CD8-positive, alpha-beta memory T cell (primary cell): ENCODE results near the gene GPC6. TPM values are rescaled to one million over a fixed set of nuclear protein-coding genes. Genes with fewer than 3 reads are reported as not detected.

Source experiments
- CTCF ChIA-PET: fragments of 350-600 bp; sonication (Branson Sonifier 250); formaldehyde crosslinking; loops from one replicate; lab custom pipeline; 2021; ENCODE audit warnings: antibody characterized with exemption; lab: Charles Lee
- POLR2A ChIA-PET: fragments of 350-600 bp; sonication (Branson Sonifier 250); formaldehyde crosslinking; loops from one replicate; lab custom pipeline; 2021; ENCODE audit warnings: antibody characterized with exemption; lab: Charles Lee
- DNase-seq, 5 donors: peaks; one replicate each; pipeline versions ENCODE4 v3.0.0 to v3.0.0-alpha.2; 2020 to 2022; ENCODE audit warnings: mixed read lengths in 1 of 5
- H3K27ac ChIP-seq: one replicate; pipeline ENCODE4 v1.7.0; 2013; ENCODE audit warnings: low read depth, mild to moderate bottlenecking, low read length, moderate library complexity
- H3K27me3 ChIP-seq: 2 replicates; pipeline ENCODE4 v1.7.0; 2013; ENCODE audit warnings: low read length, mild to moderate bottlenecking; ENCODE audit not compliant: insufficient read depth, poor library complexity, severe bottlenecking
- H3K36me3 ChIP-seq: 2 replicates; pipeline ENCODE4 v1.7.0; 2013; ENCODE audit warnings: mild to moderate bottlenecking, low read length, moderate library complexity; ENCODE audit not compliant: insufficient read depth
- H3K4me1 ChIP-seq: 2 replicates; pipeline ENCODE4 v1.7.0; 2013; ENCODE audit warnings: mild to moderate bottlenecking, low read length, moderate library complexity; ENCODE audit not compliant: insufficient read depth
- H3K4me3 ChIP-seq: 2 replicates; pipeline ENCODE4 v1.7.0; 2013; ENCODE audit warnings: mild to moderate bottlenecking, low read length
- H3K9me3 ChIP-seq: 2 replicates; pipeline ENCODE4 v1.7.0; 2013; ENCODE audit warnings: mild to moderate bottlenecking, low read length
- H3K27ac Mint-ChIP-seq, 8 donors: one replicate each; pipeline ENCODE4 v1.8.0; 2020 to 2021; ENCODE audit warnings: mixed read lengths in 8 of 8, mild to moderate bottlenecking in 6 of 8, inconsistent platforms in 3 of 8, moderate library complexity in 3 of 8
- H3K27me3 Mint-ChIP-seq, 2 donors: one replicate each; pipeline ENCODE4 v1.8.0; 2020 to 2021; ENCODE audit warnings: mixed read lengths in 2 of 2, mild to moderate bottlenecking in 1 of 2, moderate library complexity in 1 of 2
- H3K36me3 Mint-ChIP-seq, 3 donors: one replicate each; pipeline ENCODE4 v1.8.0; 2020 to 2021; ENCODE audit warnings: mixed read lengths in 3 of 3, inconsistent platforms in 1 of 3, mild to moderate bottlenecking in 1 of 3
- H3K4me1 Mint-ChIP-seq, 3 donors: one replicate each; pipeline ENCODE4 v1.8.0; 2020 to 2021; ENCODE audit warnings: mixed read lengths in 3 of 3, inconsistent platforms in 1 of 3, mild to moderate bottlenecking in 1 of 3
- H3K4me3 Mint-ChIP-seq, 7 donors: one replicate each; pipeline ENCODE4 v1.8.0; 2020 to 2021; ENCODE audit warnings: mixed read lengths in 7 of 7, mild to moderate bottlenecking in 6 of 7, moderate library complexity in 4 of 7, inconsistent platforms in 2 of 7
- H3K9me3 Mint-ChIP-seq, 5 donors: one replicate each; pipeline ENCODE4 v1.8.0; 2020 to 2022; ENCODE audit warnings: mixed read lengths in 5 of 5, mild to moderate bottlenecking in 3 of 5, moderate library complexity in 2 of 5, inconsistent platforms in 1 of 5
- polyA plus RNA-seq: library from polyadenylated mRNA; unstranded; fragments of 300-500 nt; fragmentation: Illumina TruSeq; gene quantifications from one replicate; pipeline ENCODE4 v1.2.3, GENCODE V29; 2021
- total RNA-seq, 2 experiments: library from RNA; stranded (reverse); gene quantifications; one replicate each; pipeline ENCODE4 v1.2.3, GENCODE V29; 2021

GPC6 gene
- total and polyA plus RNA-seq, 3 experiments from 2014 or later, result not detected

DNA sequence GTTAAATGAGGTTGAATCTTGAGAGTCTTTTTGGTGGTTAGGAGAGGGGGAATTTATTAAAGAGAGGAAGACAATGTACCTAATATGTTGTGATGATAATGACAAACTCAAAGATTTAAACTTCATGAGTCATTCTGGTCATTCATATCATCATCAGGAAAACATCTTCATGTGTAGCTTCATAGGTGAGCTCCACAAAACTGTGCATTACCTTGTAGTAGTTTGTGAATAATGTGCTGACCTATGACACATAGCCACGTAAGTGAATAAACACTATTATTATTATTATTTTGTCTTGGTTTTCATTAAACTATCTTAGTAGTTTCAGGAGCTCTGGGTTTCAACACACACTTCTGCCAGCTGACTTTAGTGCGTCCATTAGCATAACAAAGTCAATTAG is 997 bp upstream of the GPC6 start:
- H3K36me3 ChIP-seq, result no peaks in the 10 kb centered on the region
- H3K4me3 ChIP-seq, result no peak overlapping the region
- Mint-ChIP-seq H3K9me3 (peaks cover 1 to 10% (median 9%) of the 10 kb centered on the region in 5 donors), H3K4me3 (no peak overlapping the region), H3K27ac (no peak overlapping the region), H3K4me1 (no peaks in the 10 kb centered on the region), H3K27me3 (peaks cover 21 to 35% of the 10 kb centered on the region in 2 donors), H3K36me3 (no peaks in the 10 kb centered on the region)
- H3K27me3 ChIP-seq, result no peaks in the 10 kb centered on the region
- no peaks in the 10 kb centered on the region for H3K9me3 ChIP-seq
- ChIA-PET CTCF (no interaction called here), POLR2A (no interaction called here)
- H3K27ac ChIP-seq, result no peak overlapping the region
- no peak for DNase-seq
- no peaks in the 10 kb centered on the region for H3K4me1 ChIP-seq

DNA sequence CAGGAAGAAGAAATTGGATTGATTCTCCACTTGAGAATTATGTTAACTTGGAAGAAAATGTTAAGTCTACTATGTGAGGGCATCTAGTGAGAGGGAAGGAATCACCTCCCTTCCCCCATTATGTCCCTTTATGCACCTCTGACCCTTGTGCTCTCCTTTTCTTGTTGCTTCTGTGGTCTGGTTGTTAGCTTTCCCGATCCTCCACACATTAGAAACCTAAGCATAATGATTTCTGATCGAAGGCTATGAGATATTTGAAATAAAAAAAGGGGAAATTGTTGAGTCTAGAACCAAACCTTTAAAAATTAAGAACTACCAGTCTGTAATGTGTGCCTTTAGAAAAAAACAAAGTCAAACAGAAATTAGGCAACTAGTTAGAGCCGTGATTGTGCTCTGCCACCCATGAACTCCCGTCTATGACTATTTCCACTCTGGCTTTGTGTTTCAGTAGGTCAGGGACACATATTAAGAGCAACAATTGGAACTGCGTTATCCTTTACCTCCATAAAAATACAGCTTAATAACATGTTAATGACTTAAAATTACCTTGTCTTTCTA is 463 bp upstream of the GPC6 start:
- Mint-ChIP-seq H3K4me3 (no peak overlapping the region), H3K27ac (no peak overlapping the region), H3K4me1 (no peaks in the 10 kb centered on the region), H3K36me3 (no peaks in the 10 kb centered on the region), H3K27me3 (peaks cover 24 to 37% of the 10 kb centered on the region in 2 donors), H3K9me3 (peaks cover 1 to 10% (median 9%) of the 10 kb centered on the region in 5 donors)
- H3K27ac ChIP-seq, result no peak overlapping the region
- no peak overlapping the region for H3K4me3 ChIP-seq
- no peaks in the 10 kb centered on the region for H3K36me3 ChIP-seq
- DNase-seq, result no peak
- ChIA-PET POLR2A (no interaction called here), CTCF (no interaction called here)
- no peaks in the 10 kb centered on the region for H3K4me1 ChIP-seq
- H3K27me3 ChIP-seq, result no peaks in the 10 kb centered on the region
- H3K9me3 ChIP-seq, result no peaks in the 10 kb centered on the region

DNA sequence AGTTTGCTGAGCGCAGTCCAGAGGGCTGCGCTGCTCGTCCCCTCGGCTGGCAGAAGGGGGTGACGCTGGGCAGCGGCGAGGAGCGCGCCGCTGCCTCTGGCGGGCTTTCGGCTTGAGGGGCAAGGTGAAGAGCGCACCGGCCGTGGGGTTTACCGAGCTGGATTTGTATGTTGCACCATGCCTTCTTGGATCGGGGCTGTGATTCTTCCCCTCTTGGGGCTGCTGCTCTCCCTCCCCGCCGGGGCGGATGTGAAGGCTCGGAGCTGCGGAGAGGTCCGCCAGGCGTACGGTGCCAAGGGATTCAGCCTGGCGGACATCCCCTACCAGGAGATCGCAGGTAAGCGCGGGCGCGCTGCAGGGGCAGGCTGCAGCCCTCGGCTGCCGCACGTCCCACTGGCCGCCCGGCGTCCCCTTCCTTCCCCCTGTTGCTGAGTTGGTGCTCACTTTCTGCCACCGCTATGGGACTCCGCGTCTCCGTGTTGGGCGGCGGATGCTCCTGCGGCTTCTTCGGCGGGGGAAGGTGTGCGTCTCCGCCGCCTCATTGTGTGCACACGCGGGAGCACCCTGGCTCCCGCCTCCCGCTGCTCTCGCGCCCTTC is 772 bp downstream of the GPC6 start:
- ChIA-PET CTCF (no interaction called here), POLR2A (no interaction called here)
- Histone ChIP-seq H3K27me3 (no peaks in the 10 kb centered on the region), H3K9me3 (no peaks in the 10 kb centered on the region), H3K4me3 (no peak overlapping the region), H3K36me3 (no peaks in the 10 kb centered on the region), H3K27ac (no peak overlapping the region), H3K4me1 (no peaks in the 10 kb centered on the region)
- Mint-ChIP-seq H3K36me3 (no peaks in the 10 kb centered on the region), H3K4me1 (no peaks in the 10 kb centered on the region), H3K27me3 (peaks cover 24 to 40% of the 10 kb centered on the region in 2 donors), H3K27ac (no peak overlapping the region), H3K9me3 (peaks cover 1 to 10% (median 9%) of the 10 kb centered on the region in 5 donors), H3K4me3 (no peak overlapping the region)
- DNase-seq, result no peak

DNA sequence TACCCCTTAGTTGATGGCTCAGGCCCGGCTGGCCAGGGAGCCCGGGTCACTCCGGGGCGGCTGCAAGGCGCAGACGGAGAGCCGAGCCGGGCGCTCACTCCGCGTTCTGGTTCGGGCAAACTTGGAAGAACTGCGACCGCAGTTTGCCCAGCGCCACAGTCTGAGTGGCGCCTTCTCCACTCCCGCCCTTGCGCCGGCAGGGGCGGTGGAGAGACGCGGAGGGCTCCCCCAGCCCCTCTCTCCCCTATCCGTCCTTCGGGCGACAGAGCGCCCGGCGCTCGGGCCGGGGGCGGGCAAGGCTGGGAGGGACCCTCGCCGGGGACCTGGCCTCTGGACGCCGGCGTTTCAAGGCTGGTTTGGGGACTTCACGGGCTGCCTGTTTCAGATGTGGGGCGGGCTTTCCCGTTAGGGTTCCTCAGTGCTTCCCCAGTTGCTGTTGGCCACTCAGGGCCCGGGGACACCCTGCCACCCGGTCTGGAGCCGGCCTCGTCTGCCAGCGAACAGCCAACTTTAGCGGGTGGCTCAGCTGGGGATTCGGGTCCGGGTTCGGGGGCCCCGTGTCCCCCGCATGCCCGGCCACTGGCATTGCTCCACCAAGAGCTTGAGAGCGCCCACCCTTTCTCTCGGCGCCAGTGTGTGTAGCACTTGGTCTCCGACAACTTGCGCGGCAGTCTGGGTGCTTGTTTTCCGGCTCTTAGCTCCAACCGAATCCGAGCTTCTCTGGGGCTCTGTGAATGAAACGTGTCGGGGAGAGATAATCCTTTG is 1.5 kb downstream of the GPC6 start:
- Mint-ChIP-seq H3K9me3 (peaks cover 1 to 10% (median 7%) of the 10 kb centered on the region in 5 donors), H3K36me3 (no peaks in the 10 kb centered on the region), H3K27me3 (peaks cover 24 to 40% of the 10 kb centered on the region in 2 donors), H3K4me1 (no peaks in the 10 kb centered on the region), H3K4me3 (no peak overlapping the region), H3K27ac (no peak overlapping the region)
- Histone ChIP-seq H3K4me3 (no peak overlapping the region), H3K4me1 (no peaks in the 10 kb centered on the region), H3K27ac (no peak overlapping the region), H3K36me3 (no peaks in the 10 kb centered on the region), H3K27me3 (no peaks in the 10 kb centered on the region), H3K9me3 (no peaks in the 10 kb centered on the region)
- ChIA-PET CTCF (no interaction called here), POLR2A (no interaction called here)
- DNase-seq, result no peak

DNA sequence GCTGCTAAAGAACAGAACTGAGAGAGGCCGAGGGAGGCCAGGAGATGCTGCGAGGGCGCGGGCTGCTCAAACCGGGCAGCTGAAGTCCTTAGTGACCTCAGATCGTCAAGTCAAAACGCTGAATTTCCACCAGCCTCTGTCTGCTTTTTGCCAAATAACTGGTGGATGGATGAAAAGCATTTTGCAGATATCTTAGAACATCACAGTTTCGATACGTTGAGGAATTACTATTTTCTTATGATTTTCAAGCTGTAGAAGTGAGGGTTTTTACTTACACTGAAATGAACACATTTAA is 2.0 kb downstream of the GPC6 start:
- H3K4me1 ChIP-seq, result no peaks in the 10 kb centered on the region
- no peak overlapping the region for H3K27ac Mint-ChIP-seq

DNA sequence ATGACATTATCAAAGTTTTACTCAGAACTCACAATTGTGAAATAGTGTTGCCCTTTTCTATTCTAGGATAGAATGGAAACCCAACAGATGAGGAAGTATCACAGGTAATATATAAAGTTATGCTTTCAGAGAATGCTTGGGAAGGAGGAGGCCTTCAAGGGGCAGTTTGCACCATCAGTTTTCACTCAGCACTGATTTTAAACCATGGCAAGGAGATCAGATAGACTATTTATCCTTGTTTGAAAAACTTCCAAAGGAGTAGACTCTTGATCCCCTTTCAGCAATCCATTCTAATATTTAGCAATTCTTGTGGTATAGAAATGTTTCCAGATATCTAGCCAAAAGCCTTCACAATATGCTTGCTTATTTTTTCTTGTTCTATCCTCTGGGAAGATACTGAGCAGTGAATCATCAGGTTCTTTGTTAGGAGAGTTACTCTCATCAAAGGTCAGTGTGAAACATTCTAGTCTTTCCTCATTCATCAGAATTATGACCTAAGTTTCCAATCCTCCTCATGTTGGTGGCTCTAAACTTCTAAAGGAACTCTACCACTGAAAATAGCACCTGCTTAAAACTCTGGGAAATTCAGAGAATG is 3.8 kb downstream of the GPC6 start:
- Histone ChIP-seq H3K4me1 (no peaks in the 10 kb centered on the region), H3K27me3 (no peaks in the 10 kb centered on the region), H3K9me3 (no peaks in the 10 kb centered on the region), H3K4me3 (no peak overlapping the region), H3K36me3 (no peaks in the 10 kb centered on the region), H3K27ac (no peak overlapping the region)
- Mint-ChIP-seq H3K27me3 (peaks cover 22 to 40% of the 10 kb centered on the region in 2 donors), H3K9me3 (peaks cover 0 to 10% (median 1%) of the 10 kb centered on the region in 5 donors), H3K4me1 (no peaks in the 10 kb centered on the region), H3K36me3 (no peaks in the 10 kb centered on the region), H3K27ac (no peak overlapping the region), H3K4me3 (no peak overlapping the region)
- ChIA-PET CTCF (no interaction called here), POLR2A (no interaction called here)
- DNase-seq, result no peak

More for the DNA sequence above, 2.0 kb downstream of the GPC6 start:
- Histone ChIP-seq H3K4me3 (no peak overlapping the region), H3K36me3 (no peaks in the 10 kb centered on the region), H3K9me3 (no peaks in the 10 kb centered on the region), H3K27ac (no peak overlapping the region), H3K27me3 (no peaks in the 10 kb centered on the region)
- Mint-ChIP-seq H3K9me3 (peaks cover 1 to 10% (median 7%) of the 10 kb centered on the region in 5 donors), H3K4me3 (no peak overlapping the region), H3K36me3 (no peaks in the 10 kb centered on the region), H3K27me3 (peaks cover 24 to 40% of the 10 kb centered on the region in 2 donors), H3K4me1 (no peaks in the 10 kb centered on the region)
- POLR2A ChIA-PET, result no interaction called here
- CTCF ChIA-PET, result no interaction called here
- no peak for DNase-seq

DNA sequence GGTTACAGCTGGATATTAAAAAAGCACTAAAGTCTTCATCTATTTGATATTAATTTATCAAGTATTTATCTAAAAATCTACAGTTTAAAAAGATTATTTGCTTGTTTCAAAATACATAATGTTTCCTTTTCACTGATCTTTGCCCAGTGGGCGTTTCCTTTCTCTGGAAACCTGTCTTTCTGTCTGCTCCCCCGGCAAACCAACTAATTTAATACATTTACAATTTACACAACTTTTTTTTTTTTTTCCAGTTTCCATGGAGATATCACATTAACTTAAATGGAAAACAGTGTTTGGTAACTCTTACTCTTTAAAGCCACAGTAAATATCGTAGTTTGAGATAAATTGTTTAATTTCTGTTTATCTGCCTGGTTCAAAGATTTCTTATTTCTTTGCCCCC is 5.3 kb downstream of the GPC6 start:
- Histone ChIP-seq H3K27ac (no peak overlapping the region), H3K36me3 (no peaks in the 10 kb centered on the region), H3K27me3 (no peaks in the 10 kb centered on the region), H3K9me3 (no peaks in the 10 kb centered on the region), H3K4me3 (no peak overlapping the region), H3K4me1 (no peaks in the 10 kb centered on the region)
- Mint-ChIP-seq H3K27ac (no peak overlapping the region), H3K4me3 (no peak overlapping the region), H3K4me1 (no peaks in the 10 kb centered on the region), H3K9me3 (peaks cover 0 to 8% (median 3%) of the 10 kb centered on the region in 5 donors), H3K36me3 (no peaks in the 10 kb centered on the region), H3K27me3 (peaks cover 13 to 29% of the 10 kb centered on the region in 2 donors)
- no peak for DNase-seq
- ChIA-PET CTCF (no interaction called here), POLR2A (no interaction called here)

DNA sequence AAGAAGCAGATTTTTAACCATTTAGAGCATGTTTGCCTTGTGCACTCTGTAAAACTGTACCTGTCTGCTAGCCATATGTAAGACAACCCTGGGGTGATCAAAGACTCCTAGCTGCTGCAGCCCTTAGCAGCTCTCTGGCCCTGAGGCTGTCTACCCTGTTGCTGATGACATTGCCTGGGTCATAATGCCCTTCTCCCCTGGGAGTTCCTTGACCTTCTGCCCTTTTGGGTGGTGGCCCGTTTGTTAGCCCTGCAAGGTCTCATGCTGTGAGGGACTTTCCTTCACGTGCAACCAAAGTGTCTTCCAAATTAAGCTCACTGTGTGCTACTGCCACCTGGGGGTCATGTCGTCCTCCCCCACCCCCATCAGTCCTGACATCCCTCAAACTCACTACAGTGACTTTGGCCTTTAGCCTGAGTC is 7.4 kb downstream of the GPC6 start:
- peaks cover 6 to 14% (median 12%) of the 10 kb centered on the region in 5 donors for H3K9me3 Mint-ChIP-seq
- H3K27ac Mint-ChIP-seq, result no peak overlapping the region
- no peak for DNase-seq

More for the DNA sequence above, 7.4 kb downstream of the GPC6 start:
- POLR2A ChIA-PET, result no interaction called here
- no peaks in the 10 kb centered on the region for H3K27me3 ChIP-seq
- Mint-ChIP-seq H3K27me3 (peaks cover 6 to 17% of the 10 kb centered on the region in 2 donors), H3K4me1 (no peaks in the 10 kb centered on the region), H3K36me3 (no peaks in the 10 kb centered on the region), H3K4me3 (no peak overlapping the region)
- H3K4me3 ChIP-seq, result no peak overlapping the region
- H3K9me3 ChIP-seq, result no peaks in the 10 kb centered on the region
- H3K36me3 ChIP-seq, result no peaks in the 10 kb centered on the region
- H3K27ac ChIP-seq, result no peak overlapping the region
- H3K4me1 ChIP-seq, result no peaks in the 10 kb centered on the region
- CTCF ChIA-PET, result no interaction called here
